VCaP (cell line): ENCODE data around the gene TENT4A.

Source experiments
- H3K27ac ChIP-seq: fragments of 450-650 bp; 2 replicates; pipeline ENCODE4 v1.5.1; 2017
- TF ChIP-seq, protein P1 (sequence below): fragments of 450-650 bp; conservative IDR thresholded peaks from 2 replicates; pipeline ENCODE4 v1.5.1; 2017; ENCODE audit warnings: mild to moderate bottlenecking, moderate library complexity

TENT4A gene

DNA sequence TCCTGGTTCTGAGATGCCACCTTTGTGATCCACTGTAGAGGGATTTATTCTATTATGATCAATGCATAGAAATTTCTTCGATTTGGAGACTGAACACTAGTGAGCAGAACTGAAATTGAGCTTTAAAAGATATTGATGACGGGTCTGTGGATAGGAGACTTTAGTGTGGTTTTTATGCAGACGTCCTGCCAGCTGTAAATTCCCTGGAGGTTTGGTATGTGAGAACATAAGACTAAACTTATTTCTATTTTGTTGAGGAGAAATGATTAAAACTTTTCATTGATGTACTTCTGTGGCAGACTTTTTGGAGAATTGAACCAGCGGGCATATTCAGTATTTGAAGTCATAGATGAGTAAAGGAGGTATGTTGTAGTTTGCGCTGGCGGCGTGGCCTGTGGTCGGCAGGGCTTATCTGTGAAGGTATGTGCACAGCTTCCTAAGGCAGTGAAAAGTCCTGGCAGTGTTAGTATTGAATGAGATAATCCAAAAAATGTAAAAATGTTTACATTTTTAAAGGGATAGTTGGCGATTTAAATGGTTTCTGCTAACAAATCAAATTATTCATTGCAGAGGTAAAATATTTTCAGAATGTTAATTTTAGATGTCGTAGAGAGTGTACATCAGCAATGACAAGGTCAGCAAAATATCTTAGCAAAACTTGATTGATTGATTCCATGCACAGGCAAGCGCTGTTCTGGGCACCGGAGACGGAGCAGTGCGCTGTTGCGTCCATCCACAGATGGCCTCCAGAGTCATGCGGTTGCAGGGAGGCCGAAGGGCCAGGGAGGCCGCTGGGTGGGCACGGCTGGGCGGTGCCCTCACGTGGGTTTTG lies 20.4 kb downstream of the TENT4A start:
- H3K27ac ChIP-seq, result no peak overlapping the region

DNA sequence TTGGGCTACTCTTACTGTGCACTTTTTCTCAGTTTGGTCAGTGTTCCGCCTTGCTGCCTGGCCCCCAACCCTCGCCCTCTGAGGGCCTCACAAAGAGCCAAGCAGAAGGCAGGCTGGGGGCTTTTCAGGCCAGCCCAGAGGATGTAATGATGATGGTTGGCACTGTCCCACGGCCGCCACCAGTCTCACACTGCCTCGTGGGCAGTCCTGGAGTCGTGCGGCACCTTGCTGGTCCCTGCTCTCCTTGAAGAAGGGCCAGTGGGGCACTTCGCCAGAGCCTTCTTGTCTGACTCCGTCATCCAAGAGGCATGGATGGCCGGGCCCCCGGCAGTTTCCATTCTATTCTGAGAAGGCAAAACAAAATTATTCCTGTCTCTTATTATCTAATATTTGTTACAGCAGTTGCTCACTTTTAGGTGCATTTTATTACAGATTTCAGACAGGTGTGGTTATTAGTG lies 21.0 kb downstream of the TENT4A start:
- H3K27ac ChIP-seq, result no peak overlapping the region
- TF ChIP-seq, protein P1, sequence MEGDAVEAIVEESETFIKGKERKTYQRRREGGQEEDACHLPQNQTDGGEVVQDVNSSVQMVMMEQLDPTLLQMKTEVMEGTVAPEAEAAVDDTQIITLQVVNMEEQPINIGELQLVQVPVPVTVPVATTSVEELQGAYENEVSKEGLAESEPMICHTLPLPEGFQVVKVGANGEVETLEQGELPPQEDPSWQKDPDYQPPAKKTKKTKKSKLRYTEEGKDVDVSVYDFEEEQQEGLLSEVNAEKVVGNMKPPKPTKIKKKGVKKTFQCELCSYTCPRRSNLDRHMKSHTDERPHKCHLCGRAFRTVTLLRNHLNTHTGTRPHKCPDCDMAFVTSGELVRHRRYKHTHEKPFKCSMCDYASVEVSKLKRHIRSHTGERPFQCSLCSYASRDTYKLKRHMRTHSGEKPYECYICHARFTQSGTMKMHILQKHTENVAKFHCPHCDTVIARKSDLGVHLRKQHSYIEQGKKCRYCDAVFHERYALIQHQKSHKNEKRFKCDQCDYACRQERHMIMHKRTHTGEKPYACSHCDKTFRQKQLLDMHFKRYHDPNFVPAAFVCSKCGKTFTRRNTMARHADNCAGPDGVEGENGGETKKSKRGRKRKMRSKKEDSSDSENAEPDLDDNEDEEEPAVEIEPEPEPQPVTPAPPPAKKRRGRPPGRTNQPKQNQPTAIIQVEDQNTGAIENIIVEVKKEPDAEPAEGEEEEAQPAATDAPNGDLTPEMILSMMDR, result no peak

More for the DNA sequence above, 20.4 kb downstream of the TENT4A start:
- TF ChIP-seq, protein P1, result no peak

GRCh38 chr5:6734781-6735180 lies 21.5 kb downstream of the TENT4A start:
- TF ChIP-seq, protein P1, result no peak

GRCh38 chr5:6736106-6736505 lies 22.9 kb downstream of the TENT4A start:
- TF ChIP-seq, protein P1, result no peak
- H3K27ac ChIP-seq, result no peak overlapping the region

More at GRCh38 chr5:6734781-6735180, 21.5 kb downstream of the TENT4A start:
- H3K27ac ChIP-seq, result no peak overlapping the region

GRCh38 chr5:6736524-6737042 lies 23.4 kb downstream of the TENT4A start:
- TF ChIP-seq, protein P1, result no peak
- no peak overlapping the region for H3K27ac ChIP-seq

DNA sequence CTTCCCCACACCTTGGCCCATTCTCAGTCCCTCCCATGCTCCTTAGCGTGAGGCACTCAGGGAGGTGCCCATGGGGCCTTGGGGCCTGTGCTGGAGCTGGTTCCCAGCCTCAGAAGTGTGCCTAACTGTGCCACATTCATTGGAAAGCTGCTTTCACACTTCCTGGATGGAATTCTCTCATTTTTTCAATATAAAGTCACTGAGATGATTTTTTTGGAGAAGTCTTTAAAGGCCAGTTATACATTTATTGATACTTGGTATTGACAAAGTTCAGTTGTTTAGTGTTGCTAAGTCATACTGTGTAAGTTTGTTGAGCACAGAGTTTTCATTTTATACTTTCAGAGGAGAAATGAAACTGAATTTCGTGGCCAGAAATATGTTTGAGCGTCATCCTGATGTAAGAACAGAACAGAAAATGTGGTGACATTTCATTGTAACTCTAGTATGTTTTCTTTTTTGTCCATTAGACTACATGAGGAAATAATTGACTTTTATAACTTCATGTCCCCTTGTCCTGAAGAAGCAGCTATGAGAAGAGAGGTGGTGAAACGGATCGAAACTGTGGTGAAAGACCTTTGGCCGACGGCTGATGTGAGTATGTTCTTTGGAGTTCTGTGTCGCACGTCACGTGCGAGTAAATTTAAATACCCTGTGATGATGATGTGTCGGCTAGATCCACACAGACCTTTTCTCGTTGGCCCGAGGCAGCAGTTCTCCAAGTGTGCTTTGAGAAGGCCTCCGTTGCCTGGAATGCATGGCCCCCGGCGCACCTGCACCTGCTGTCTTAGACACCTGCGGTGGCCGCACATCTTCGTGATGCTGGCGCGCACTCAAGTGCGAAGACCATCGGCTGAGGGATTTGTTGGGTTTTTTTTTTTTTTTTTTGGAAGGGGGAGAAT lies 24.1 kb downstream of the TENT4A start:
- TF ChIP-seq, protein P1, result no peak
- no peak overlapping the region for H3K27ac ChIP-seq

GRCh38 chr5:6739603-6740002 lies 26.4 kb downstream of the TENT4A start:
- TF ChIP-seq, protein P1, result no peak
- H3K27ac ChIP-seq, result no peak overlapping the region
